GM12878 (cell line): Measurements from ENCODE around the gene TP73. TPM values are rescaled to one million over a fixed set of nuclear protein-coding genes. Genes with fewer than 3 reads are reported as not detected.

Experiments used
- ATAC-seq: fragments of 200-7000 bp; cut with Tn5 transposase; 3 replicates; pipeline ENCODE4 v1.9.1; 2020; ENCODE audit warnings: mild to moderate bottlenecking, moderate library complexity
- BruUV-seq: library from RNA; stranded (reverse); fragments of 400-500 nt; replicated peaks from 2 replicates; lab custom pipeline; 2021; lab: Mats Ljungman, UMichigan
- CTCF ChIA-PET: fragments of 300-600 bp; sonication (Branson Sonifier 250); formaldehyde crosslinking; extraction: SDS; loops from one replicate; lab custom pipeline; 2021; ENCODE audit warnings: inconsistent platforms; lab: Yijun Ruan, JAX
- POLR2A ChIA-PET: fragments of 350-600 bp; formaldehyde crosslinking; extraction: SDS; loops from one replicate; lab custom pipeline; 2021; ENCODE audit warnings: inconsistent platforms; lab: Charles Lee
- RAD21 ChIA-PET: fragments of 300-600 bp; sonication (Branson Sonifier 250); formaldehyde crosslinking; loops from one replicate; lab custom pipeline; 2023; ENCODE audit warnings: antibody characterized with exemption; ENCODE audit not compliant: unreplicated experiment; lab: Charles Lee
- SMC1A ChIA-PET: fragments of 300-600 bp; sonication (Branson Sonifier 250); formaldehyde crosslinking; loops from one replicate; lab custom pipeline; 2023; ENCODE audit not compliant: unreplicated experiment, uncharacterized antibody; lab: Charles Lee
- DNase-seq: peaks from one replicate; pipeline ENCODE4 v3.0.0-alpha.2; 2011; ENCODE audit warnings: low read depth, low spot score
- FAIRE-seq: peaks from 3 replicates; lab custom pipeline; 2011; peaks lifted over from hg19 to GRCh38; lab: Jason Lieb, UNC
- H2AFZ ChIP-seq: 2 replicates; pipeline ENCODE4 v1.6.0; 2011; ENCODE audit warnings: low read depth, low read length, control low read depth; ENCODE audit not compliant: control insufficient read depth
- H3K27ac ChIP-seq: 2 replicates; pipeline ENCODE4 v1.5.1; 2011; ENCODE audit warnings: control low read depth; ENCODE audit not compliant: control insufficient read depth, insufficient read depth
- H3K27me3 ChIP-seq, 2 experiments: replicated peaks in 1 of 2; 2 replicates each; pipeline versions ENCODE4 v1.6.0 to v1.6.1; 2011; ENCODE audit warnings: low read length in 1 of 2; ENCODE audit not compliant: control insufficient read depth in 2 of 2, insufficient read depth in 2 of 2
- H3K36me3 ChIP-seq, 2 experiments: 2 replicates each; pipeline ENCODE4 v1.5.1; 2011; ENCODE audit warnings: low read length in 1 of 2; ENCODE audit not compliant: control insufficient read depth in 2 of 2, insufficient read depth in 2 of 2
- H3K4me1 ChIP-seq: 2 replicates; pipeline ENCODE4 v1.6.1; 2011; ENCODE audit warnings: mild to moderate bottlenecking, low read length, moderate library complexity, mixed read lengths; ENCODE audit not compliant: control insufficient read depth, insufficient read depth
- H3K4me2 ChIP-seq: 2 replicates; pipeline ENCODE4 v1.6.0; 2011; ENCODE audit warnings: control low read depth; ENCODE audit not compliant: control insufficient read depth, insufficient read depth
- H3K4me3 ChIP-seq: fragments of 200-600 bp; sonication (generic); 2 replicates; pipeline ENCODE4 v1.5.1; 2016
- H3K79me2 ChIP-seq: 2 replicates; pipeline ENCODE4 v1.6.0; 2011; ENCODE audit warnings: low read length; ENCODE audit not compliant: control insufficient read depth, insufficient read depth
- H3K9ac ChIP-seq: 2 replicates; pipeline ENCODE4 v1.8.0; 2011; ENCODE audit warnings: low read length, control low read depth, mixed read lengths; ENCODE audit not compliant: control insufficient read depth, insufficient read depth
- H3K9me3 ChIP-seq: replicated peaks from 3 replicates; pipeline ENCODE4 v1.5.1; 2011; ENCODE audit warnings: mild to moderate bottlenecking, low read length; ENCODE audit not compliant: control insufficient read depth, insufficient read depth
- H4K20me1 ChIP-seq: 2 replicates; pipeline ENCODE4 v1.6.0; 2011; ENCODE audit not compliant: control insufficient read depth, insufficient read depth
- ATF7 ChIP-seq: fragments of 450-650 bp; IDR thresholded peaks from 2 replicates; pipeline ENCODE4 v1.6.1; 2016; ENCODE audit warnings: low read depth, mild to moderate bottlenecking
- BHLHE40 ChIP-seq, 2 experiments: fragments of 450-650 bp in 1 of 2; IDR thresholded peaks; 2 replicates each; pipeline ENCODE4 v1.6.1; 2011 to 2017; ENCODE audit warnings: low read depth in 2 of 2, borderline replicate concordance in 1 of 2, improper control_type of control experiment in 1 of 2, low read length in 1 of 2, mild to moderate bottlenecking in 1 of 2
- CBX5 ChIP-seq: sonication (generic); IDR thresholded peaks from 2 replicates; pipeline ENCODE4 v1.6.1; 2016; ENCODE audit warnings: low read depth, moderate library complexity, mild to moderate bottlenecking, inconsistent platforms
- DPF2 ChIP-seq: fragments of 450-650 bp; IDR thresholded peaks from 2 replicates; pipeline ENCODE4 v1.6.1; 2017; ENCODE audit warnings: mild to moderate bottlenecking
- MLLT1 ChIP-seq: fragments of 450-650 bp; IDR thresholded peaks from 2 replicates; pipeline ENCODE4 v1.6.1; 2016; ENCODE audit warnings: mild to moderate bottlenecking
- NFYB ChIP-seq: IDR thresholded peaks from 2 replicates; pipeline ENCODE4 v1.6.1; 2011; ENCODE audit warnings: low read depth, mild to moderate bottlenecking, low read length, improper control_type of control experiment, moderate library complexity; ENCODE audit not compliant: insufficient read depth
- NR2C1 ChIP-seq: fragments of 450-650 bp; IDR thresholded peaks from 2 replicates; pipeline ENCODE4 v1.6.1; 2017; ENCODE audit warnings: antibody characterized with exemption, mild to moderate bottlenecking, moderate library complexity
- PAX5 ChIP-seq: IDR thresholded peaks from 2 replicates; pipeline ENCODE4 v1.6.1; 2011; ENCODE audit warnings: low read depth, low read length, borderline replicate concordance
- PAX8 ChIP-seq: fragments of 450-650 bp; IDR thresholded peaks from 2 replicates; pipeline ENCODE4 v1.6.1; 2017; ENCODE audit warnings: mild to moderate bottlenecking, moderate library complexity
- PBX3 ChIP-seq: IDR thresholded peaks from 2 replicates; pipeline ENCODE4 v1.6.1; 2011; ENCODE audit warnings: mild to moderate bottlenecking, low read depth, low read length, moderate library complexity; ENCODE audit not compliant: insufficient replicate concordance
- RB1 ChIP-seq: fragments of 450-650 bp; formaldehyde crosslinking; IDR thresholded peaks from 2 replicates; pipeline ENCODE4 v1.6.1; 2017; ENCODE audit warnings: mild to moderate bottlenecking, borderline replicate concordance
- RFX5 ChIP-seq: IDR thresholded peaks from 2 replicates; pipeline ENCODE4 v1.6.1; 2011; ENCODE audit warnings: low read depth, low read length, improper control_type of control experiment
- TBL1XR1 ChIP-seq: IDR thresholded peaks from 2 replicates; pipeline ENCODE4 v1.6.1; 2012; ENCODE audit warnings: low read depth, low read length, improper control_type of control experiment
- USF2 ChIP-seq: IDR thresholded peaks from 2 replicates; pipeline ENCODE4 v1.6.1; 2011; ENCODE audit warnings: low read depth, low read length, improper control_type of control experiment, borderline replicate concordance
- WRNIP1 ChIP-seq: IDR thresholded peaks from 2 replicates; pipeline ENCODE4 v1.6.1; 2011; ENCODE audit warnings: low read depth, low read length, improper control_type of control experiment, borderline replicate concordance
- ZNF24 ChIP-seq: fragments of 450-650 bp; IDR thresholded peaks from 2 replicates; pipeline ENCODE4 v1.6.1; 2017; ENCODE audit warnings: antibody characterized with exemption, mild to moderate bottlenecking
- WGBS: methylation state at CpG from one replicate; pipeline ENCODE4 v1.1.6; 2016; ENCODE audit warnings: low lambda C conversion rate; ENCODE audit not compliant: insufficient replicate concordance, insufficient coverage; ENCODE audit errors: missing lambda C conversion rate; 5-methylcytosine and 5-hydroxymethylcytosine counted together
- in situ Hi-C: fragments of 300-500 bp; cut with MboI; formaldehyde crosslinking; loops from 9 replicates; pipeline ENCODE4 v1.14.3; 2018; ENCODE audit warnings: mixed read lengths
- intact Hi-C: fragments of 100-400 bp; cut with micrococcal nuclease; formaldehyde crosslinking; loops from one replicate; pipeline ENCODE4 v1.14.2; 2022; ENCODE audit not compliant: unreplicated experiment
- polyA plus RNA-seq, 11 experiments: library from polyadenylated mRNA; depleted of rRNA in 4 of 11; unstranded in 6 of 11; stranded (reverse) in 5 of 11; fragments of >200 nt; fragmentation: Nextera tagmentation in 4 of 11; fragmentation: Illumina TruSeq in 1 of 11; extraction: Ambion mirVana in 4 of 11; extraction: Trizol in 1 of 11; gene quantifications; 1 replicate in 1 of 11; 2 replicates in 10 of 11; pipeline versions ENCODE4 v1.2.1 to v1.2.3, GENCODE V29; 2011 to 2016; ENCODE audit warnings: inconsistent platforms in 2 of 11, missing spikeins in 2 of 11, low read depth in 1 of 11
- total RNA-seq, 4 experiments: library from RNA; depleted of rRNA in 3 of 4; stranded (reverse); fragments of >200 nt in 3 of 4; fragmentation: Illumina TruSeq in 1 of 4; extraction: Trizol in 1 of 4; gene quantifications; 2 replicates each; pipeline versions ENCODE4 v1.2.1 to v1.2.3, GENCODE V29; 2013 to 2021

The TP73 gene
- total and polyA plus RNA-seq, 10 of the 15 experiments (the other 5 are each of a cell fraction or from before 2014, with no cell fraction given): 0.08 to 54.2 (median 14.9) TPM

GRCh38 chr1:3707298-3707938 is 55.1 kb downstream of the TP73 start:
- WGBS: 70% methylated on average over 24 of the region's 35 CpGs
- ATAC-seq (no peak), FAIRE-seq (no peak), DNase-seq (no peak)
- SMC1A ChIA-PET: no interaction called here
- POLR2A ChIA-PET: no interaction called here
- RAD21 ChIA-PET: no interaction called here
- in situ Hi-C loops (no loop called here), intact Hi-C loops (no loop called here)
- no peaks in the 10 kb centered on the region for H3K79me2 ChIP-seq
- TF ChIP-seq NR2C1 (no peak), ZNF24 (no peak), BHLHE40 (IDR thresholded peaks at IDR 0.05; ENCODE audit: borderline replicate concordance in 1 of 2, low read depth in 2 of 2, low read length in 1 of 2) (no peak), DPF2 (no peak), WRNIP1 (no peak), RFX5 (no peak), USF2 (no peak), MLLT1 (no peak), CBX5 (no peak), RB1 (no peak), TBL1XR1 (no peak), PAX5 (no peak), NFYB (no peak), PAX8 (no peak), PBX3 (no peak), ATF7 (no peak)
- H3K4me2 ChIP-seq: no peak overlapping the region
- H3K4me3 ChIP-seq: no peak overlapping the region
- H3K27ac ChIP-seq: no peak overlapping the region
- H3K9me3 ChIP-seq: no peaks in the 10 kb centered on the region
- H3K36me3 ChIP-seq: peaks cover 0 to 36% of the 10 kb centered on the region in 2 experiments; a peak in 2 of 4 replicates
- no TSS peak for BruUV-seq
- no peaks in the 10 kb centered on the region for H3K27me3 ChIP-seq
- H3K9ac ChIP-seq: no peak overlapping the region
- H3K4me1 ChIP-seq: no peaks in the 10 kb centered on the region
- no peak overlapping the region for H2AFZ ChIP-seq
- CTCF ChIA-PET: interaction anchor here (1.4 kb wide), 1 partner anchor 17 kb away, joined by 4 read pairs; no protein-coding TSS in a partner anchor
- H4K20me1 ChIP-seq: no peaks in the 10 kb centered on the region; the same call in none of the 2 replicates
